Measurements from ENCODE around the gene ANKRD40CL. TPM values are rescaled to one million over a fixed set of nuclear protein-coding genes. Genes with fewer than 3 reads are reported as not detected.

Gene ANKRD40CL, protein sequence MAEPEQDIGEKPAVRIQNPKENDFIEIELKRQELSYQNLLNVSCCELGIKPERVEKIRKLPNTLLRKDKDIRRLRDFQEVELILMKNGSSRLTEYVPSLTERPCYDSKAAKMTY
- total RNA-seq (2022) = not detected in 2 replicates
- not detected for Bru-seq, nascent RNA
- BruChase-seq, experiment 1, labeled RNA remaining after a 6-hour chase = not detected
- BruChase-seq, experiment 2, labeled RNA remaining after a 2-hour chase = not detected
- long read RNA-seq = 0 reads

DNA sequence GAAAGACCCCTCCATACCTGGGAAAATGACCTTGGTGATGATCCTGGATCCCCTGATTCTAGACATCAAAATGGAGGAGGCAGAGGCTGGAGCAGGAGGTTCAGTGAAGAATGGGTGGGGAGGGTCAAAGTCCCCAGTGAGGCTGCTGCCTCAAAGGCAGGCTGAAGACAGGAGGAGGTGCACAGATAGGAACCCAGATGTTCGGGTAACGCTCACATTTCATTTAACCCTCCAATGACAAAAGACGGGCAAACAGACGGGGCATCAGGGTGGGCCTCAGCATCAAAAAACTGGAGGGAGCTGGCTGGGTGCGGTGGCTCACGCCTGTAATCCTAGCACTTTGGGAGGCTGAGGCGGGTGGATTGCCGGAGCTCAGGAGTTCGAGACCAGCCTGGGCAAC is at the start of gene ANKRD40CL:
Gene ANKRD40CL (minus strand): TSS at position 73 of the 400 bp plus-strand sequence. CDS start 605 bp downstream, outside the sequence.
- Mint-ChIP-seq H3K4me1 (ENCODE audit: insufficient read depth, unreplicated experiment) (peaks cover 12% of the 10 kb centered on the region), H3K9me3 (ENCODE audit: unreplicated experiment) (no peaks in the 10 kb centered on the region), H3K4me3 (ENCODE audit: unreplicated experiment) (no peak within 1 kb of the TSS), H3K27me3 (ENCODE audit: insufficient read depth, unreplicated experiment) (no peaks in the 10 kb centered on the region), H3K27ac (ENCODE audit: low read depth, unreplicated experiment) (no peak within 1 kb of the TSS), H3K36me3 (ENCODE audit: insufficient read depth, unreplicated experiment) (no peaks in the 10 kb centered on the region)
- intact Hi-C loops (cut with micrococcal nuclease) = no loop called here
- ChIA-PET CTCF (interaction anchor here (0.9 to 1.0 kb wide), 2 partner anchors 17 to 75 kb away, joined by 3 to 4 read pairs; no protein-coding TSS in a partner anchor), POLR2A (interaction anchor here (0.6 to 1.4 kb wide), 4 partner anchors 11 to 59 kb away, joined by 3 to 6 read pairs (median 4); partner anchors contain the start of gene ANKRD40)
- BruUV-seq (replicated peaks) = no TSS peak
- DNase-seq (ENCODE audit: unreplicated experiment) = no peak
- TF ChIP-seq, protein P1, sequence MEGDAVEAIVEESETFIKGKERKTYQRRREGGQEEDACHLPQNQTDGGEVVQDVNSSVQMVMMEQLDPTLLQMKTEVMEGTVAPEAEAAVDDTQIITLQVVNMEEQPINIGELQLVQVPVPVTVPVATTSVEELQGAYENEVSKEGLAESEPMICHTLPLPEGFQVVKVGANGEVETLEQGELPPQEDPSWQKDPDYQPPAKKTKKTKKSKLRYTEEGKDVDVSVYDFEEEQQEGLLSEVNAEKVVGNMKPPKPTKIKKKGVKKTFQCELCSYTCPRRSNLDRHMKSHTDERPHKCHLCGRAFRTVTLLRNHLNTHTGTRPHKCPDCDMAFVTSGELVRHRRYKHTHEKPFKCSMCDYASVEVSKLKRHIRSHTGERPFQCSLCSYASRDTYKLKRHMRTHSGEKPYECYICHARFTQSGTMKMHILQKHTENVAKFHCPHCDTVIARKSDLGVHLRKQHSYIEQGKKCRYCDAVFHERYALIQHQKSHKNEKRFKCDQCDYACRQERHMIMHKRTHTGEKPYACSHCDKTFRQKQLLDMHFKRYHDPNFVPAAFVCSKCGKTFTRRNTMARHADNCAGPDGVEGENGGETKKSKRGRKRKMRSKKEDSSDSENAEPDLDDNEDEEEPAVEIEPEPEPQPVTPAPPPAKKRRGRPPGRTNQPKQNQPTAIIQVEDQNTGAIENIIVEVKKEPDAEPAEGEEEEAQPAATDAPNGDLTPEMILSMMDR (IDR thresholded peaks at IDR 0.05; ENCODE audit: unreplicated experiment) = no peak

DNA sequence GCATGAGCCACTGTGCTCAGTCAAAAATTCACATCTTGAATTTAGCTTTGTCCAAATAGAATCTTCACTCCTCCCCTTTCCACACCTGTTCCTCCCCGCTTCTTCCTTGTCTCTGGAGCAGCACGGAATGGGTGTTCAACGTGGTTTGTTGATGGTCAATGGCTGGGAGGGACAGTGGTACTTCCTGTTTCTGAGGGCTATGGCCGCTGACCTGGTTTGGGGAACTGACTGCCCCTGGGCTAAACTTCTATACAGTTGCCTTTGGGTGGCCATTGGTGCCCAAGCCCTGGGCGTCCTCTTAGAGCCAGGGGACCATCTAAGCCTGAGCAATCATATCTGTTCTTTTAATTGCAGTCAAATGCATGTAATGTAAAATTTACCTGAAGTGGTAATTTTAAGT is 49.0 kb upstream of the ANKRD40CL start:
- ChIA-PET CTCF (interaction anchor here (0.5 to 2.0 kb wide), 6 partner anchors 10 to 141 kb away, joined by 3 to 8 read pairs (median 6); no protein-coding TSS in a partner anchor), POLR2A (interaction anchor here (0.8 kb wide), 1 partner anchor 50 kb away, joined by 3 read pairs; the partner anchor contains the start of gene TOB1)
- no peak for DNase-seq (ENCODE audit: unreplicated experiment)
- no TSS peak for BruUV-seq (replicated peaks)
- TF ChIP-seq, protein P1 (IDR thresholded peaks at IDR 0.05; ENCODE audit: unreplicated experiment) = no peak
- H3K9me3 Mint-ChIP-seq (ENCODE audit: unreplicated experiment) = peaks cover 6% of the 10 kb centered on the region
- H3K4me1 Mint-ChIP-seq (ENCODE audit: insufficient read depth, unreplicated experiment) = peaks cover 14% of the 10 kb centered on the region
- intact Hi-C loops (cut with micrococcal nuclease) = no loop called here
- no peak overlapping the region for H3K27ac Mint-ChIP-seq (ENCODE audit: low read depth, unreplicated experiment)
- H3K36me3 Mint-ChIP-seq (ENCODE audit: insufficient read depth, unreplicated experiment) = no peaks in the 10 kb centered on the region
- no peak overlapping the region for H3K4me3 Mint-ChIP-seq (ENCODE audit: unreplicated experiment)
- no peaks in the 10 kb centered on the region for H3K27me3 Mint-ChIP-seq (ENCODE audit: insufficient read depth, unreplicated experiment)

DNA sequence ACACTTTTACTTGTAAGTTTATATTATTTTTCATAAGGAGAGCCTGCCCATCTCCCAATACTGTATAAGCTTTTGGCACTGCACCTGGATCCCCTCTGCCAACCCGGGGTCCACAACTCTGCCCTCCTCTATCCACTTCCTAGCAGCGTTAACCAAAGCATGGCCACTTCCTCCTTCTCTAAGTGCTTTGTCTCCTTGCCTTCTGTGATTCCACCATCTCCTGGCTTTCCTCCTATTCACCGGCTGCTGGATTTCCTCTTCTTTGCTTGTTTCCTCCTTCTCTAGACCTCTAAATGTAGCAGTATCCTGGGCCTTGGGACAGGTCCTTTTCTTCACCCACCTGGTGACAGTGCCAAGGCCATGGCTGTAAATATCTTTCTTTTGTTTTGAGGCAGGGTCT is 48.1 kb upstream of the ANKRD40CL start:
- no peak overlapping the region for H3K27ac Mint-ChIP-seq (ENCODE audit: low read depth, unreplicated experiment)
- TF ChIP-seq, protein P1 (IDR thresholded peaks at IDR 0.05; ENCODE audit: unreplicated experiment) = no peak

DNA sequence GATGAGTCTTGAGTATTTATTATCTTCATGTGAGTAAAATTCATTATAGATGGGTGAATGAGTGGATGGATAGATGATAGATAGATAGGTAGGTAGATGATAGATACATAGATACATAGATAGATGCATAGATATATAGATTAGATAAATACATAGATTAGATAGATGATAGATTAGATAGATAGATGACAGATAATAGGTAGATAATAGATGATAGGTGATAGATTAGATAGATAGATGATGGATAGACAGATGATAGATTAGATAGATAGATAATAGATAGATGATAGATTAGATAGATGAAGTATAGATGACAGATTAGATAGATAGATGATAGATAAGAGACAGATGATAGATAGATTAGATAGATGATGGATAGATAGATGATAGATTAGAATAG is 46.3 kb upstream of the ANKRD40CL start:
- POLR2A ChIA-PET = no interaction called here
- intact Hi-C loops (cut with micrococcal nuclease) = no loop called here
- no peaks in the 10 kb centered on the region for H3K36me3 Mint-ChIP-seq (ENCODE audit: insufficient read depth, unreplicated experiment)
- peaks cover 6% of the 10 kb centered on the region for H3K9me3 Mint-ChIP-seq (ENCODE audit: unreplicated experiment)
- BruUV-seq (replicated peaks) = no TSS peak
- TF ChIP-seq, protein P1 (IDR thresholded peaks at IDR 0.05; ENCODE audit: unreplicated experiment) = no peak
- H3K4me3 Mint-ChIP-seq (ENCODE audit: unreplicated experiment) = no peak overlapping the region
- DNase-seq (ENCODE audit: unreplicated experiment) = no peak
- no peaks in the 10 kb centered on the region for H3K27me3 Mint-ChIP-seq (ENCODE audit: insufficient read depth, unreplicated experiment)
- no peak overlapping the region for H3K27ac Mint-ChIP-seq (ENCODE audit: low read depth, unreplicated experiment)
- CTCF ChIA-PET = no interaction called here
- H3K4me1 Mint-ChIP-seq (ENCODE audit: insufficient read depth, unreplicated experiment) = peaks cover 7% of the 10 kb centered on the region

More for the DNA sequence above, 48.1 kb upstream of the ANKRD40CL start:
- ChIA-PET CTCF (interaction anchor here (0.6 kb wide), 1 partner anchor 37 kb away, joined by 4 read pairs; no protein-coding TSS in a partner anchor), POLR2A (interaction anchor here (0.7 kb wide), 1 partner anchor 17 kb away, joined by 3 read pairs; no protein-coding TSS in a partner anchor)
- no peak overlapping the region for H3K4me3 Mint-ChIP-seq (ENCODE audit: unreplicated experiment)
- BruUV-seq (replicated peaks) = no TSS peak
- H3K27me3 Mint-ChIP-seq (ENCODE audit: insufficient read depth, unreplicated experiment) = no peaks in the 10 kb centered on the region
- intact Hi-C loops (cut with micrococcal nuclease) = no loop called here
- no peaks in the 10 kb centered on the region for H3K36me3 Mint-ChIP-seq (ENCODE audit: insufficient read depth, unreplicated experiment)
- DNase-seq (ENCODE audit: unreplicated experiment) = no peak
- H3K9me3 Mint-ChIP-seq (ENCODE audit: unreplicated experiment) = peaks cover 6% of the 10 kb centered on the region
- peaks cover 14% of the 10 kb centered on the region for H3K4me1 Mint-ChIP-seq (ENCODE audit: insufficient read depth, unreplicated experiment)
